HG03520 (cell line): ENCODE measurements around the gene GPR157.
A peak's percentile ranks its signal among the peaks of the same experiment; 100 is the strongest.

Experiments
- ATAC-seq: cut with Tn5 transposase; IDR thresholded peaks from one replicate; pipeline ENCODE4 v1.9.1; 2021; ENCODE audit warnings: mild to moderate bottlenecking, moderate library complexity; ENCODE audit not compliant: unreplicated experiment

Gene GPR157

GRCh38 chr1:9088807-9089206 lies 40.1 kb downstream of the GPR157 start:
- ATAC-seq, result no peak

- ATAC-seq, result no peak
Measured at GRCh38 chr1:9087411-9088125, 41.3 kb downstream of the GPR157 start.

GRCh38 chr1:9086796-9087195 lies 42.1 kb downstream of the GPR157 start:
- no peak for ATAC-seq

GRCh38 chr1:9086045-9086444 lies 42.9 kb downstream of the GPR157 start:
- ATAC-seq, result no peak

GRCh38 chr1:9085306-9085940 lies 43.5 kb downstream of the GPR157 start:
- no peak for ATAC-seq

GRCh38 chr1:9084906-9085305 lies 44.0 kb downstream of the GPR157 start:
- ATAC-seq, result no peak

- ATAC-seq, result no peak
Measured at GRCh38 chr1:9081473-9081872, 47.4 kb downstream of the GPR157 start.

GRCh38 chr1:9080705-9081291 lies 48.1 kb downstream of the GPR157 start:
- no peak for ATAC-seq

- no peak for ATAC-seq
Measured at GRCh38 chr1:9079988-9080704, 48.8 kb downstream of the GPR157 start.

GRCh38 chr1:9078752-9079500 lies 50.0 kb downstream of the GPR157 start:
- ATAC-seq, result no peak

GRCh38 chr1:9078015-9078751 lies 50.7 kb downstream of the GPR157 start:
- no peak for ATAC-seq

- no peak for ATAC-seq
Measured at GRCh38 chr1:9075022-9075421, 53.9 kb downstream of the GPR157 start.

GRCh38 chr1:9073143-9073542 lies 55.8 kb downstream of the GPR157 start:
- no peak for ATAC-seq

- no peak for ATAC-seq
Measured at GRCh38 chr1:9071554-9072235, 57.2 kb downstream of the GPR157 start.

GRCh38 chr1:9070486-9070885 lies 58.4 kb downstream of the GPR157 start:
- ATAC-seq, result no peak

GRCh38 chr1:9069326-9070100 lies 59.4 kb downstream of the GPR157 start, which contains the start of gene SLC2A5:
SLC2A5 (minus strand) TSS chr1:9069635; CDS start chr1:9069536, 99 bp downstream.
- peak; percentile 96 for ATAC-seq

GRCh38 chr1:9068981-9069325 lies 59.9 kb downstream of the GPR157 start:
- no peak for ATAC-seq

GRCh38 chr1:9066945-9067807 lies 61.7 kb downstream of the GPR157 start:
- no peak for ATAC-seq
